H9 (cell line): ENCODE measurements around the gene ARSG. TPM values are rescaled to one million over a fixed set of nuclear protein-coding genes. Genes with fewer than 3 reads are reported as not detected.

Experiments used
- DNase-seq: peaks from one replicate; pipeline ENCODE4 v3.0.0-alpha.2; 2017
- H2AFZ ChIP-seq: one replicate; pipeline ENCODE4 v1.6.1; 2013; ENCODE audit warnings: mild to moderate bottlenecking, low read length, control low read depth, moderate library complexity
- H2AK5ac ChIP-seq: 2 replicates; pipeline ENCODE4 v1.6.1; 2013; ENCODE audit warnings: low read length, control low read depth, mixed read lengths; ENCODE audit not compliant: insufficient read length
- H2BK120ac ChIP-seq: one replicate; pipeline ENCODE4 v1.6.1; 2013; ENCODE audit warnings: low read depth, mild to moderate bottlenecking, low read length, control low read depth, inconsistent platforms; ENCODE audit not compliant: poor library complexity, severe bottlenecking
- H2BK12ac ChIP-seq: 2 replicates; pipeline ENCODE4 v1.6.1; 2013; ENCODE audit warnings: low read length, control low read depth, mixed read lengths, low read depth; ENCODE audit not compliant: insufficient read length
- H2BK15ac ChIP-seq: 2 replicates; pipeline ENCODE4 v1.6.1; 2013; ENCODE audit warnings: low read depth, low read length, control low read depth
- H2BK20ac ChIP-seq: one replicate; pipeline ENCODE4 v1.6.1; 2013; ENCODE audit warnings: low read depth, mild to moderate bottlenecking, low read length, control low read depth, inconsistent platforms; ENCODE audit not compliant: poor library complexity, severe bottlenecking
- H2BK5ac ChIP-seq: 2 replicates; pipeline ENCODE4 v1.6.1; 2013; ENCODE audit warnings: low read length, control low read depth, mixed read lengths; ENCODE audit not compliant: insufficient read length
- H3K14ac ChIP-seq: 2 replicates; pipeline ENCODE4 v1.6.1; 2013; ENCODE audit warnings: low read length, control low read depth; ENCODE audit not compliant: insufficient read depth
- H3K18ac ChIP-seq: 2 replicates; pipeline ENCODE4 v1.6.1; 2013; ENCODE audit warnings: low read depth, mild to moderate bottlenecking, mixed read lengths, low read length, control low read depth; ENCODE audit not compliant: insufficient read length
- H3K23ac ChIP-seq: 2 replicates; pipeline ENCODE4 v1.6.1; 2013; ENCODE audit warnings: low read length, control low read depth, mixed read lengths, low read depth; ENCODE audit not compliant: insufficient read length
- H3K23me2 ChIP-seq: 2 replicates; pipeline ENCODE4 v1.6.1; 2013; ENCODE audit warnings: low read depth, mild to moderate bottlenecking, mixed read lengths, low read length, control low read depth; ENCODE audit not compliant: insufficient read length, poor library complexity, severe bottlenecking
- H3K27ac ChIP-seq: 2 replicates; pipeline ENCODE4 v1.5.1; 2013; ENCODE audit warnings: low read length, control low read depth, mixed read lengths, low read depth; ENCODE audit not compliant: insufficient read length
- H3K27me3 ChIP-seq: 2 replicates; pipeline ENCODE4 v1.6.1; 2013; ENCODE audit warnings: low read length, control low read depth, inconsistent platforms; ENCODE audit not compliant: insufficient read depth
- H3K4ac ChIP-seq: 2 replicates; pipeline ENCODE4 v1.6.1; 2013; ENCODE audit warnings: low read depth, mild to moderate bottlenecking, control low read depth, inconsistent platforms, low read length, moderate library complexity
- H3K4me1 ChIP-seq: 2 replicates; pipeline ENCODE4 v1.6.1; 2013; ENCODE audit warnings: low read length, control low read depth, inconsistent platforms; ENCODE audit not compliant: insufficient read depth
- H3K4me2 ChIP-seq: 2 replicates; pipeline ENCODE4 v1.6.1; 2013; ENCODE audit warnings: low read length, control low read depth, mixed read lengths; ENCODE audit not compliant: insufficient read length, insufficient read depth
- H3K56ac ChIP-seq: 2 replicates; pipeline ENCODE4 v1.6.1; 2013; ENCODE audit warnings: low read depth, mild to moderate bottlenecking, mixed read lengths, low read length, control low read depth; ENCODE audit not compliant: insufficient read length
- H3K79me1 ChIP-seq: 2 replicates; pipeline ENCODE4 v1.6.1; 2013; ENCODE audit warnings: low read depth, mild to moderate bottlenecking, moderate library complexity, low read length, control low read depth, inconsistent platforms; ENCODE audit not compliant: insufficient read depth, poor library complexity, severe bottlenecking
- H3K79me2 ChIP-seq: 2 replicates; pipeline ENCODE4 v1.6.1; 2013; ENCODE audit warnings: low read length, control low read depth, inconsistent platforms; ENCODE audit not compliant: insufficient read depth
- H3K9ac ChIP-seq: 2 replicates; pipeline ENCODE4 v1.6.1; 2013; ENCODE audit warnings: low read length, control low read depth, mixed read lengths; ENCODE audit not compliant: insufficient read length; ENCODE audit errors: extremely low read depth
- H3K9me3 ChIP-seq: one replicate; pipeline ENCODE4 v1.6.1; 2013; ENCODE audit warnings: low read depth, low read length, inconsistent platforms; ENCODE audit not compliant: control insufficient read depth
- H3T11ph ChIP-seq: one replicate; pipeline ENCODE4 v1.6.1; 2013; ENCODE audit warnings: mild to moderate bottlenecking, low read length, control low read depth, inconsistent platforms
- H4K20me1 ChIP-seq: one replicate; pipeline ENCODE4 v1.6.1; 2013; ENCODE audit not compliant: control insufficient read depth, insufficient read length, insufficient read depth
- H4K5ac ChIP-seq: 2 replicates; pipeline ENCODE4 v1.6.1; 2013; ENCODE audit warnings: low read depth, mild to moderate bottlenecking, mixed read lengths, low read length, control low read depth; ENCODE audit not compliant: insufficient read length
- H4K8ac ChIP-seq: replicated peaks from 2 replicates; pipeline ENCODE4 v1.6.1; 2013; ENCODE audit warnings: low read length, control low read depth, mixed read lengths, low read depth; ENCODE audit not compliant: insufficient read length
- H4K91ac ChIP-seq: 2 replicates; pipeline ENCODE4 v1.6.1; 2013; ENCODE audit warnings: low read depth, mild to moderate bottlenecking, moderate library complexity, mixed read lengths, low read length, control low read depth; ENCODE audit not compliant: insufficient read length
- H3K27ac Mint-ChIP-seq, 3 experiments: 2 replicates in 2 of 3; 3 replicates in 1 of 3; pipeline ENCODE4 v1.8.0; 2020 to 2021; ENCODE audit warnings: mixed read lengths in 3 of 3, mild to moderate bottlenecking in 1 of 3, moderate library complexity in 1 of 3
- H3K27me3 Mint-ChIP-seq: 2 replicates; pipeline ENCODE4 v1.8.0; 2021; ENCODE audit warnings: low read depth, mild to moderate bottlenecking, moderate library complexity, mixed read lengths
- H3K36me3 Mint-ChIP-seq, 3 experiments: 2 replicates in 2 of 3; 3 replicates in 1 of 3; pipeline ENCODE4 v1.8.0; 2020 to 2021; ENCODE audit warnings: low read depth in 3 of 3, mixed read lengths in 3 of 3; ENCODE audit not compliant: insufficient read depth in 1 of 3
- H3K4me1 Mint-ChIP-seq, 2 experiments: 2 replicates each; pipeline ENCODE4 v1.8.0; 2020; ENCODE audit warnings: mixed read lengths in 2 of 2
- H3K4me3 Mint-ChIP-seq, 2 experiments: 2 replicates in 1 of 2; 3 replicates in 1 of 2; pipeline ENCODE4 v1.8.0; 2020 to 2021; ENCODE audit warnings: mild to moderate bottlenecking in 2 of 2, mixed read lengths in 2 of 2, moderate library complexity in 1 of 2
- H3K9me3 Mint-ChIP-seq, 2 experiments: 2 replicates in 1 of 2; 3 replicates in 1 of 2; pipeline ENCODE4 v1.8.0; 2020; ENCODE audit warnings: mild to moderate bottlenecking in 2 of 2, mixed read lengths in 2 of 2, moderate library complexity in 1 of 2
- CTCF ChIP-seq: fragments of 200-600 bp; sonication (generic); conservative IDR thresholded peaks from 3 replicates; pipeline ENCODE4 v1.8.0; 2021; ENCODE audit warnings: antibody characterized with exemption, mild to moderate bottlenecking
- WGBS: extraction: QIAGEN DNeasy Blood & Tissue Kit; methylation state at CpG from one replicate; pipeline ENCODE4 v1.1.7; 2013; ENCODE audit warnings: missing lambda C conversion rate, low lambda C conversion rate, mixed read lengths; ENCODE audit not compliant: insufficient read length; ENCODE audit errors: extremely low coverage; 5-methylcytosine and 5-hydroxymethylcytosine counted together
- total RNA-seq: library from RNA; stranded (reverse); gene quantifications from 2 replicates; pipeline ENCODE4 v1.2.1, GENCODE V29; 2021

Gene ARSG
- total RNA-seq, 1 experiment from 2014 or later, result 3.6 TPM

- Histone ChIP-seq H2BK15ac (no peak overlapping the region), H3K14ac (no peak overlapping the region), H3K4me2 (no peak overlapping the region), H4K8ac (no peak overlapping the region), H3K18ac (no peak overlapping the region), H4K91ac (no peak overlapping the region), H3K23me2 (no peaks in the 10 kb centered on the region), H3K4me1 (no peaks in the 10 kb centered on the region), H2BK20ac (no peak overlapping the region), H3K79me2 (no peaks in the 10 kb centered on the region), H3T11ph (no peak overlapping the region), H3K23ac (no peak overlapping the region), H3K9me3 (no peaks in the 10 kb centered on the region), H3K9ac (no peak overlapping the region), H3K27me3 (no peaks in the 10 kb centered on the region), H3K27ac (no peak overlapping the region), H2AFZ (no peak overlapping the region), H3K79me1 (no peaks in the 10 kb centered on the region), H2BK120ac (no peak overlapping the region), H4K20me1 (no peaks in the 10 kb centered on the region), H2AK5ac (no peak overlapping the region), H2BK5ac (no peak overlapping the region), H2BK12ac (no peak overlapping the region), H3K56ac (no peak overlapping the region), H3K4ac (no peak overlapping the region), H4K5ac (no peak overlapping the region)
- H3K4me1 Mint-ChIP-seq, result peaks cover 11 to 21% of the 10 kb centered on the region in 2 experiments
- H3K9me3 Mint-ChIP-seq, result no peaks in the 10 kb centered on the region
- H3K36me3 Mint-ChIP-seq, result no peaks in the 10 kb centered on the region; a peak in 1 of 7 replicates
- peaks cover 3% of the 10 kb centered on the region; the same call in 1 of the 2 replicates for H3K27me3 Mint-ChIP-seq
- H3K4me3 Mint-ChIP-seq, result no peak overlapping the region
- WGBS, result no CpG with 5 or more reads among the region's 4 CpGs
- TF ChIP-seq CTCF, result no peak
- no peak for DNase-seq
- no peak overlapping the region for H3K27ac Mint-ChIP-seq
Observed at GRCh38 chr17:68383120-68383442, 91.8 kb downstream of the ARSG start.
